Endothelial cell of umbilical vein (primary cell): ENCODE measurements around the gene CNTRL.

Source experiments
- CTCF ChIP-seq, 2 donors: IDR thresholded peaks; 1 replicate in 1 of 2; 2 replicates in 1 of 2; pipeline ENCODE4 v1.5.1; 2011; ENCODE audit warnings: low read length in 2 of 2, mild to moderate bottlenecking in 2 of 2, moderate library complexity in 2 of 2, control low read depth in 1 of 2, inconsistent platforms in 1 of 2, low read depth in 1 of 2; ENCODE audit not compliant: insufficient read depth in 1 of 2; ENCODE audit errors: extremely low read depth in 1 of 2
- EZH2 ChIP-seq: IDR thresholded peaks from 2 replicates; pipeline ENCODE4 v1.6.1; 2012; ENCODE audit warnings: borderline replicate concordance, low read depth, mild to moderate bottlenecking, moderate library complexity, low read length, inconsistent platforms; ENCODE audit not compliant: severe bottlenecking
- GATA2 ChIP-seq: IDR thresholded peaks from 2 replicates; pipeline ENCODE4 v1.7.0; 2011; ENCODE audit warnings: low read depth, mild to moderate bottlenecking, moderate library complexity, mixed read lengths, low read length; ENCODE audit not compliant: insufficient read length, insufficient read depth
- JUN ChIP-seq: IDR thresholded peaks from 2 replicates; pipeline ENCODE4 v1.6.1; 2011; ENCODE audit warnings: borderline replicate concordance, low read depth; ENCODE audit not compliant: insufficient read length, insufficient read depth
- MAX ChIP-seq: IDR thresholded peaks from 2 replicates; pipeline ENCODE4 v1.6.1; 2011; ENCODE audit not compliant: insufficient read depth, insufficient read length
- MYC ChIP-seq: IDR thresholded peaks from one replicate; pipeline ENCODE4 v1.6.1; 2011; ENCODE audit warnings: mild to moderate bottlenecking, low read depth, low read length
- POLR2A ChIP-seq: IDR thresholded peaks from 2 replicates; pipeline ENCODE4 v1.6.1; 2012; ENCODE audit warnings: low read depth, mild to moderate bottlenecking, control low read depth, low read length
- POLR2AphosphoS5 ChIP-seq: IDR thresholded peaks from 2 replicates; pipeline ENCODE4 v1.6.1; 2012; ENCODE audit warnings: low read depth, mild to moderate bottlenecking, control low read depth, low read length, moderate library complexity; ENCODE audit not compliant: insufficient read depth

- TF ChIP-seq CTCF (IDR thresholded peaks at IDR 0.05; ENCODE audit: extremely low read depth in 1 of 2, insufficient read depth in 1 of 2, low read depth in 1 of 2, low read length in 2 of 2): no peak
- TF ChIP-seq POLR2AphosphoS5: no peak
- no peak for TF ChIP-seq POLR2A
- TF ChIP-seq MAX: no peak
- TF ChIP-seq EZH2: no peak
- no peak for TF ChIP-seq JUN
- no peak for TF ChIP-seq MYC
- TF ChIP-seq GATA2: no peak
Observed at GRCh38 chr9:121191235-121191634, 116.5 kb downstream of the CNTRL start.
